Measurements from ENCODE around the gene GPRIN1.

GRCh38 chr5:176565760-176566288 is 44.1 kb downstream of the GPRIN1 start:
- TF ChIP-seq CTCF (IDR thresholded peaks at IDR 0.05; ENCODE audit: low read depth, low read length) (no peak), EZH2phosphoT487 (IDR thresholded peaks at IDR 0.05; ENCODE audit: low read depth) (no peak)
